ENCODE measurements around the gene NXN. TPM values are rescaled to one million over a fixed set of nuclear protein-coding genes. Genes with fewer than 3 reads are reported as not detected.

Gene NXN
- total RNA-seq, 4 donors from 2014 or later: 6.6 to 28.4 (median 14.7) TPM

DNA sequence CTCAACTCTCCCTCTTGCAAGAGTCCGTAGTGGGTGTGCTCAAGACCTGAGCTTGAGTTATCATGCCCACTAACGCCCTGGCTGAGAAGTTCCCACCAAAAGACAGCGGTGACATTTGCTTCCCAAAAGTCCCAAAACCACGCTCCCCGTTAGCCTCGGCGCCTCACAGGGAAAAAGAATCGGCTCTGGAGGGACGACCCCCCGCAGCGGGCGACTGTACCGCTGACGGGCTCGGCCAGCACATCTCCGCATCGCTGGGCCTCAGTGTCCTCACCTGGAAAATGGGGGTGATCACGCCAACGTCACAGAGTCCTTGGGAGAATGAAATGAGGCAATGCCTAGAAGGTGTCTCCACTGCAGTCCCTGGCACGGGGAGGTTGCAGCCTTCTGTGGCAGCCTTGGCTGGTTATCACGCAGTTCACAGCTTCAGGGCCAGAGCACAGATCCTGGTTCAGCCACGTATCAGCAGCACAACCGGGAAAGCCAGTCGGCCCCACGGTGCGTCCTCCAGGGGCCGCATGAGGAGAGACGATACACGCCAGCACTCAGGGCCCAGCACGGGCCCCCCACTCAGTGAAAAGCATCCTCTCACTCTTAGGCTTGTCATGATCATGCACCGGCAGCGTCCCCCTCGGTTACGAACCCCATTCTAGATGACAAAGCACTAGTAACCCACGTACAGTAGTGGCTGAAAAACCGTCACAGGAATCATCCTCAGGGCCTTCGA lies 32.9 kb downstream of the NXN start:
- Histone ChIP-seq H3K4me3 (no peak overlapping the region), H3K27me3 (peaks cover 0 to 14% of the 10 kb centered on the region in 2 donors), H3K4me1 (peaks cover 0 to 14% (median 4%) of the 10 kb centered on the region in 4 donors), H3K9me3 (no peaks in the 10 kb centered on the region), H3K27ac (no peak overlapping the region), H3K36me3 (peaks cover 0 to 3% (median 0%) of the 10 kb centered on the region in 3 donors)
- DNase-seq (ENCODE audit: low spot score in 2 of 2): no peak
- TF ChIP-seq, protein P1, sequence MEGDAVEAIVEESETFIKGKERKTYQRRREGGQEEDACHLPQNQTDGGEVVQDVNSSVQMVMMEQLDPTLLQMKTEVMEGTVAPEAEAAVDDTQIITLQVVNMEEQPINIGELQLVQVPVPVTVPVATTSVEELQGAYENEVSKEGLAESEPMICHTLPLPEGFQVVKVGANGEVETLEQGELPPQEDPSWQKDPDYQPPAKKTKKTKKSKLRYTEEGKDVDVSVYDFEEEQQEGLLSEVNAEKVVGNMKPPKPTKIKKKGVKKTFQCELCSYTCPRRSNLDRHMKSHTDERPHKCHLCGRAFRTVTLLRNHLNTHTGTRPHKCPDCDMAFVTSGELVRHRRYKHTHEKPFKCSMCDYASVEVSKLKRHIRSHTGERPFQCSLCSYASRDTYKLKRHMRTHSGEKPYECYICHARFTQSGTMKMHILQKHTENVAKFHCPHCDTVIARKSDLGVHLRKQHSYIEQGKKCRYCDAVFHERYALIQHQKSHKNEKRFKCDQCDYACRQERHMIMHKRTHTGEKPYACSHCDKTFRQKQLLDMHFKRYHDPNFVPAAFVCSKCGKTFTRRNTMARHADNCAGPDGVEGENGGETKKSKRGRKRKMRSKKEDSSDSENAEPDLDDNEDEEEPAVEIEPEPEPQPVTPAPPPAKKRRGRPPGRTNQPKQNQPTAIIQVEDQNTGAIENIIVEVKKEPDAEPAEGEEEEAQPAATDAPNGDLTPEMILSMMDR (IDR thresholded peaks at IDR 0.05): no peak
- TF ChIP-seq EP300 (IDR thresholded peaks at IDR 0.05) (no peak), POLR2A (IDR thresholded peaks at IDR 0.05) (no peak)
- 93 to 96% methylated on average over 37 of the region's 37 CpGs for WGBS, 2 donors

DNA sequence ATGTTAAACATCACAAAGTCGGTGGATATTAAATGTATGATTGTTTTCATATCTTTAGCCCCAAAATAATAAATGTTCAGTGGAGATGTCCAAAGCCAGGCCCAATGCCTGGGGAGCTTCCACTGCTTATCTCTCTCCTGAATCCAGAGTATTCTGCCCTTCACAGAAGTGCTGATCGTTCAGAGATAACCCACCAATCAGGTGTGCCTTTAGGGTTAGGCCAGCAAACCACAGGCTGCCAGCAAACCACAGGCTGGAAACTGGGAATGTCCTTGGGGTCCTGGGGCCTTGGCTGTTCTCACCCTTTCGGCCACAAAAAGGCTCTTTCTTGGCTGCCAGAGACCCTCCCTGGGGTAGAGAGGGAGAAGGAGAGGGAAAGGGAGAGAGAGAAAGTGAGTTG lies 33.9 kb downstream of the NXN start:
- 48 to 55% methylated on average over 3 of the region's 3 CpGs for WGBS, 2 donors
- TF ChIP-seq POLR2A (IDR thresholded peaks at IDR 0.05) (no peak), EP300 (IDR thresholded peaks at IDR 0.05) (no peak)
- TF ChIP-seq, protein P1 (IDR thresholded peaks at IDR 0.05): no peak
- no peak overlapping the region for H3K27ac ChIP-seq

DNA sequence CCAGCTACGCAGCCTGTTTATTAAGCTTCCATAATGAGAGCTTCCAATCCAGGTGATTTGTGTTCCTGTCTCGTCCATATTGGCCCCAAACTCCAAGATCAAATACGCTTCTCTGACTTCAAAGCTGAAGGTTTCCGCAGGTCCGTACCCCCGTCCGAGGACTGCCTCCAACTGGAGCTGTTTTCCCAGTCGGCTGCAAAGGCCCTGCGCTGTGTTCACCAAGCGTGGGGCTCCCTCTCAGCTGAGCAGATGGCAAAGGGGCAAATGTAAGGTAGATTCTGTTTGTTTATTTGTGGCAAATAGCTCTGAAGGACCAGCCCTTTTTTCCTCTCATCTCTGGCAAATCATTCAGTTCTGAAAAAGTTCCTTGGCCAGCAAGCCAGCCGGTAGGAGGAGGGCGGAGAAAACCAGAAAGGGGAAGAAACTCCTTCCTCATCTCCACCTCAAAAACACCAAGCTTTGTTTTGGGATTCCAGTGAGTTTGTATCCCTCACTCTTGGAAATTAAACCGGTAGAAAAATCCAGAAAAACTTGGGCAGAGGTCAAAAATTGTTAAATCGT lies 35.2 kb downstream of the NXN start:
- Histone ChIP-seq H3K27me3 (no peaks in the 10 kb centered on the region), H3K4me1 (no peaks in the 10 kb centered on the region), H3K4me3 (no peak overlapping the region), H3K27ac (no peak overlapping the region), H3K36me3 (peaks cover 0 to 3% (median 0%) of the 10 kb centered on the region in 3 donors), H3K9me3 (no peaks in the 10 kb centered on the region)
- WGBS, 2 donors: 60 to 61% methylated on average over 14 of the region's 14 CpGs
- no peak for DNase-seq (ENCODE audit: low spot score in 2 of 2)
- TF ChIP-seq POLR2A (IDR thresholded peaks at IDR 0.05) (no peak), EP300 (IDR thresholded peaks at IDR 0.05) (no peak)
- TF ChIP-seq, protein P1 (IDR thresholded peaks at IDR 0.05): no peak

More for the DNA sequence above, 33.9 kb downstream of the NXN start:
- no peak overlapping the region for H3K4me3 ChIP-seq
- peaks cover 0 to 3% (median 0%) of the 10 kb centered on the region in 3 donors for H3K36me3 ChIP-seq
- peaks cover 0 to 5% (median 0%) of the 10 kb centered on the region in 4 donors for H3K4me1 ChIP-seq
- peaks cover 0 to 4% of the 10 kb centered on the region in 2 donors for H3K27me3 ChIP-seq
- H3K9me3 ChIP-seq: no peaks in the 10 kb centered on the region
- DNase-seq (ENCODE audit: low spot score in 2 of 2): no peak

DNA sequence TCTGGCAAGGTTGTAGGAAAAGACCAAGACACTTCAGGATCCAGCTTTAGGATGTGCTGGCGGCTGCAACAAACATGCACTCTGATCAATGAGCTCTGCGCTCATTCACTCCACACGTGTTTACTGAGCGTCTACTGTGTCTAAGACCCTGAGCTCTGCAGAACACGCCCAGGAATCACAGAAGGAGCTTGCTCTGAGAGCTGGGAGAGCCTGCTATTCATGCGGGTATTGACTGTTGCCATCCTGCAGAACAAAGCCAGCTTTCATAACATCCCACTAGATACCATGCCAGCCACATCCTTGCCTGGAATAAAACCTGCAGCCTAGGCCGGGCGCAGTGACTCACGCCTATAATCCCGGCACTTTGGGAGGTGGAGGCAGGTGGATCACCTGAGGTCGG lies 44.1 kb downstream of the NXN start:
- WGBS, 2 donors: 55 to 61% methylated on average over 11 of the region's 11 CpGs
- Histone ChIP-seq H3K36me3 (no peaks in the 10 kb centered on the region), H3K27me3 (no peaks in the 10 kb centered on the region), H3K4me3 (no peak overlapping the region), H3K27ac (no peak overlapping the region), H3K4me1 (peaks cover 0 to 8% (median 0%) of the 10 kb centered on the region in 4 donors), H3K9me3 (no peaks in the 10 kb centered on the region)
- no peak for DNase-seq (ENCODE audit: low spot score in 2 of 2)
- TF ChIP-seq EP300 (IDR thresholded peaks at IDR 0.05) (no peak), POLR2A (IDR thresholded peaks at IDR 0.05) (no peak)
- TF ChIP-seq, protein P1 (IDR thresholded peaks at IDR 0.05): no peak

All from tibial nerve (tissue), 4 donors.